ENCODE results near the gene SLC25A47.

SLC25A47 gene, protein sequence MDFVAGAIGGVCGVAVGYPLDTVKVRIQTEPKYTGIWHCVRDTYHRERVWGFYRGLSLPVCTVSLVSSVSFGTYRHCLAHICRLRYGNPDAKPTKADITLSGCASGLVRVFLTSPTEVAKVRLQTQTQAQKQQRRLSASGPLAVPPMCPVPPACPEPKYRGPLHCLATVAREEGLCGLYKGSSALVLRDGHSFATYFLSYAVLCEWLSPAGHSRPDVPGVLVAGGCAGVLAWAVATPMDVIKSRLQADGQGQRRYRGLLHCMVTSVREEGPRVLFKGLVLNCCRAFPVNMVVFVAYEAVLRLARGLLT

DNA sequence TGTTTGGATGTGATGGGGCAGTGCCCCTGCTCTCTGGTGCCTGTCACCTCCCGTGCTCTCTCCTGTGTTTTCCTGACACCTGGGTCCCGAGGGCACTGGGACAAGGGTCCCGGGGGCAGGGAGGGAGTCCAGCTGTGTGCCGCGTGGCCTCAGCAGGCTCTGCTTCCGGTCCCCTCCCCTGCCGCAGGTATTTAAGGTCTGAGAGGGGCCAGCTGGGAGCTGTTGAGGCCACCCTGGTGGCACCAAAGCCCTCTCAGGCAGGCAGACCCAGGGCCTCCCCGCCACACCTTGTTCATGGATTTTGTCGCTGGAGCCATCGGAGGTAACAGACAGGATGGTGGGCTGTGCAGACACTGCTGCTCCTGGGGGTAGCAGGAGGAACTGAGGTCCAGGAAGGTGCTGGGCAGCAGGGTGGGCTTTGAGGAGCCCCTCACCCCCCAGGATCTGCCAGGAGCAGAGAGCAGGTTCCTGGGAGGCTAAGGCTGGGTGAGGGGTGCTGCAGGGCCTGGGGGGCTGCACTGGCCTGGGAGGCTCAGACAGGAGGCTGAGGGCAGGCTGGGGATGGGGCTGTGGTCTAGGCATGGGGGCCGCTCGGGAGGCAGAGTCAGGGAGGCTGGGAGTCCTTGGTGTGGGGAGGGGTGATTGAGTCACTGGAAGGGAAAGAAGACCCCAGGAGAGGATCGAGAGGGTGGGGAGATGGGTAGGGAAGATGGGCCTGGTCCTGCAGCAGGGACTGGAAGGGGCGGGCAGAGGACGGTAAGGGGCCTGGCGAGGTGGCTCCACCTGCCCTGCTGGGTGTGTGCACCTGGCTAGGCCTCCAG, at the start of gene SLC25A47:
Gene SLC25A47, plus strand, starts transcription at position 219 of the 821 bp plus-strand sequence. Its CDS starts 76 bp downstream, at position 295.
- H3K4me3 ChIP-seq (ENCODE audit: low read depth, low read length): no peak within 1 kb of the TSS
- TF ChIP-seq, protein P1, sequence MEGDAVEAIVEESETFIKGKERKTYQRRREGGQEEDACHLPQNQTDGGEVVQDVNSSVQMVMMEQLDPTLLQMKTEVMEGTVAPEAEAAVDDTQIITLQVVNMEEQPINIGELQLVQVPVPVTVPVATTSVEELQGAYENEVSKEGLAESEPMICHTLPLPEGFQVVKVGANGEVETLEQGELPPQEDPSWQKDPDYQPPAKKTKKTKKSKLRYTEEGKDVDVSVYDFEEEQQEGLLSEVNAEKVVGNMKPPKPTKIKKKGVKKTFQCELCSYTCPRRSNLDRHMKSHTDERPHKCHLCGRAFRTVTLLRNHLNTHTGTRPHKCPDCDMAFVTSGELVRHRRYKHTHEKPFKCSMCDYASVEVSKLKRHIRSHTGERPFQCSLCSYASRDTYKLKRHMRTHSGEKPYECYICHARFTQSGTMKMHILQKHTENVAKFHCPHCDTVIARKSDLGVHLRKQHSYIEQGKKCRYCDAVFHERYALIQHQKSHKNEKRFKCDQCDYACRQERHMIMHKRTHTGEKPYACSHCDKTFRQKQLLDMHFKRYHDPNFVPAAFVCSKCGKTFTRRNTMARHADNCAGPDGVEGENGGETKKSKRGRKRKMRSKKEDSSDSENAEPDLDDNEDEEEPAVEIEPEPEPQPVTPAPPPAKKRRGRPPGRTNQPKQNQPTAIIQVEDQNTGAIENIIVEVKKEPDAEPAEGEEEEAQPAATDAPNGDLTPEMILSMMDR (IDR thresholded peaks at IDR 0.05; ENCODE audit: borderline replicate concordance, insufficient read depth, low read depth, low read length): no peak

DNA sequence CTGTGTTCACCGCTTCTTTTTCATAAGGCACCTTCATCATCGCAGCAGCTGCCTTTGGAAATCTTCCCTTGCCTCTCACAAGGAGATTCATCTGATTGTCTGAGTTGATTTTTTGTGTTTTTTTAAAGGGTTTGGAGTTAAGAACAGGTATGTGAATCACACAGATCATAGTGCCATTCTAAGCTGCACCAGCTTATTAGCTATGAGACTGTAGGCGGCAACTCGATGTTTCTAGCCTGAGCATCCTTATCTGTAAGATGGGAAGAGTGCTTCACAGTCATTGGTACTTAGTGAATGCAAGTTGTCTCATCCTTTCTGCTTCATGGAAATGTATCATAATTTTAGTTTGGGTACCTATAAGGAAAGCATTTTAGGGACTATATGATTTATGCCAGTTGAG, 48.9 kb upstream of the SLC25A47 start:
- TF ChIP-seq, protein P1 (IDR thresholded peaks at IDR 0.05; ENCODE audit: borderline replicate concordance, insufficient read depth, low read depth, low read length): no peak
- H3K4me3 ChIP-seq (ENCODE audit: low read depth, low read length): no peak overlapping the region

DNA sequence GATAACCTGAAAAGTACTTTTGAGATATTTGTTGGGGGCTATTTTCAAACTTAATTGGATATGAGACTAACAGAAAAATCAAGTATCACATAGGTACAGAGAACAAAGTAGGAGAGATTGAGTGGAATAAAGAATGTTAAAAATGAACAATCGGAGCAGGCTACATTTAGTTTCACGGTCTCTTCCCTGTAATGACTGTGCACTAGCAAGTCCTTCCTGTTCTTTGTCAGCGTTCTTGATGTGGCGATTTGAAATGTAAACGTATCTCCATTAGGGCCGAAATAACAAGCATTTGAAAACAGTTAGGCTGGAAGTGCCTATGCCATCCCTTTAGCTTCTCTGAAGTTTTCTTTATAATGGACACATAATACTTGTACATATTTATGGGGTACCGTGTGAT, 47.9 kb upstream of the SLC25A47 start:
- TF ChIP-seq, protein P1 (IDR thresholded peaks at IDR 0.05; ENCODE audit: borderline replicate concordance, insufficient read depth, low read depth, low read length): no peak
- H3K4me3 ChIP-seq (ENCODE audit: low read depth, low read length): no peak overlapping the region

DNA sequence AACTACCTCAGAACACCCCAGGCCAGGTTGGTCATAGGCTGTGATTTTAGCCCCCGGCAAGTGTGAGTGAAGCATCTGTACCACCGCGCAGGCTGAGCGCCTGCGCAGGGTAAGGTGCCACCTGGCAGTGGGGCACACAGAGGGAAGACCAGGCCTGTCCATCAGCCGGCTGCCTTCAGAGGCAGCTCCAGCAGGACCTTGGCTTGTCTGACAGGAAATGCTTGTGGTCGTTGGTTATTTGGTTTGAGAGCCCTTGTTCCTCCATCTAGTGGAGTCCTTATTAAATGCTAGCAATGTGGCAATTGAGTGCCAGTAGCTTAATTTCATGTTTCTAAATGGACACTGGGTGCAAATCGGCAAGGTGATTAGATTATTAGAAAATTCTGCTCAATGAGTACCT, 44.4 kb upstream of the SLC25A47 start:
- TF ChIP-seq, protein P1 (IDR thresholded peaks at IDR 0.05; ENCODE audit: borderline replicate concordance, insufficient read depth, low read depth, low read length): no peak
- no peak overlapping the region for H3K4me3 ChIP-seq (ENCODE audit: low read depth, low read length)

DNA sequence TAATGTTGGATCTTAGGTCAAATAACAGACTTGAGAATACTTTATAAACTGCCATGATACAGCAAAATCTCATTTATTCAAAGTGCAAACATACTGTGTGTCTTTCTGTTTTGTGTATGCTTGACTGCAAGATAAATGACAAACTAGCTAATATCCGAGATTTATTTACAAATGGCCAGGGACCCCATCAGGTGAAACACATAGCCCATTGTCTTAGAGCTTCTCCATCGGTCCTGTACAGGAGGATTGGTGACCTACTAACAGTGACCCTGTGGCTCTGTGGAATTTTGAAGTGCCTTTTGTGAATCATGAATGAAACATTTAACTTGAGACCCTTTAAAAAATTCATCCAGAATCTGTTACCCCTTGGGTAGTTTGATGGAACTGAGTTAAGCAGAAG, 44.0 kb upstream of the SLC25A47 start:
- no peak overlapping the region for H3K4me3 ChIP-seq (ENCODE audit: low read depth, low read length)
- TF ChIP-seq, protein P1 (IDR thresholded peaks at IDR 0.05; ENCODE audit: borderline replicate concordance, insufficient read depth, low read depth, low read length): no peak

DNA sequence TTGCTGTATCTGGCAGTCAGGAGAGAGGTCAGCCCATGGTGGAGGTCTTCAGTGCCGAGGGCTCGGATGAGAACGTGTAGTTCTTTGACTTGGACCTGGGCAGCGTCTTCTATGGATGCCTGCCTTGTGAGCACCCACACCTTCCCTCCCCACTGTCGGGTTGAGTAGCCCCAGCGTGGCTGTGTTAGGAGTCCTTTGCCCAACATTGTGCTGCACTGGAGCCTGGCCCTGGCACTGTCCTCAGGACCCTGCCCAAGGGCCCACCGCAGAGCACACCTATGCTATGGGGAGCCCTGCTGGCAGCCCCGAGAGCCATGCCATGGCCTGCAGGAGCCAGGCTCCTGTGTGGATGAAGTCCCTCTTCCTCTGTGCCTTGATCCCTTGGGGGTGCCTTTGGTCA, 43.6 kb upstream of the SLC25A47 start:
- TF ChIP-seq, protein P1 (IDR thresholded peaks at IDR 0.05; ENCODE audit: borderline replicate concordance, insufficient read depth, low read depth, low read length): no peak
- H3K4me3 ChIP-seq (ENCODE audit: low read depth, low read length): no peak overlapping the region
